Measurements from ENCODE around the gene GALR2. TPM values are rescaled to one million over a fixed set of nuclear protein-coding genes. Genes with fewer than 3 reads are reported as not detected.

GALR2 gene
- total and polyA plus RNA-seq, 10 of the 15 experiments (the other 5 are each of a cell fraction or from before 2014, with no cell fraction given): 0.06 to 1.2 (median 0.22) TPM; not detected in 5

DNA sequence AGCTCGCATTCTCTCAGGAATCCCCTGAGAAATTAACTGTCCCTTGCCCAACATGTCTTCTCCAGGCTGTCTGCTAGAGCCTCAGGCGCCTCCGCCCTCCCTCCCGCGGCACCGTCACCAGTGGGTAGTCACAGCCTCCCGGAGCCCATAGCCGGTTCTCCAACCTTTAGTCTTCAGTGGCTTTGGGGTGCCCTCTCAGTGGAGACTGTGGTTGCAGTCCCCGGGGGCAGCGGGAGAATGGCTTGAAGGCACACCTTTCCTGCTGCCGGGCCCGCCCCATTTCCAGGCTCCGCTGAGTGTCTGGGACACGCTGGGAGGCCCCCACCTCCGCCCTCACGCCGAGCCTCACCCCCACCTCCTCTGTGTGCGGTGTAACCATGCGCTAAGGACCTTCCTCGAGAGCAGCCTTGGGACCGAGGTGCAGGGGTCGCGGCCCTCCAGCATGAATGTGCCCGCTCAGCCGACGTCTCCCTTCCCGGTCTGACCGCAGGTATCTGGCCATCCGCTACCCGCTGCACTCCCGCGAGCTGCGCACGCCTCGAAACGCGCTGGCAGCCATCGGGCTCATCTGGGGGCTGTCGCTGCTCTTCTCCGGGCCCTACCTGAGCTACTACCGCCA lies 1.7 kb downstream of the GALR2 start:
- CTCF ChIA-PET: no interaction called here
- WGBS (ENCODE audit: insufficient coverage, insufficient replicate concordance, low lambda C conversion rate, missing lambda C conversion rate): 21% methylated on average over 37 of the region's 41 CpGs
- no peaks in the 10 kb centered on the region for H3K4me1 ChIP-seq (ENCODE audit: control insufficient read depth, insufficient read depth, low read length)
- TF ChIP-seq ZNF207 (IDR thresholded peaks at IDR 0.05; ENCODE audit: borderline replicate concordance): no peak
- TF ChIP-seq MEF2A (IDR thresholded peaks at IDR 0.05; ENCODE audit: insufficient read depth, low read depth, low read length): no peak
- no peak for TF ChIP-seq YBX1 (IDR thresholded peaks at IDR 0.05)
- TF ChIP-seq TBL1XR1 (IDR thresholded peaks at IDR 0.05; ENCODE audit: low read depth, low read length): no peak
- TF ChIP-seq, protein P1, sequence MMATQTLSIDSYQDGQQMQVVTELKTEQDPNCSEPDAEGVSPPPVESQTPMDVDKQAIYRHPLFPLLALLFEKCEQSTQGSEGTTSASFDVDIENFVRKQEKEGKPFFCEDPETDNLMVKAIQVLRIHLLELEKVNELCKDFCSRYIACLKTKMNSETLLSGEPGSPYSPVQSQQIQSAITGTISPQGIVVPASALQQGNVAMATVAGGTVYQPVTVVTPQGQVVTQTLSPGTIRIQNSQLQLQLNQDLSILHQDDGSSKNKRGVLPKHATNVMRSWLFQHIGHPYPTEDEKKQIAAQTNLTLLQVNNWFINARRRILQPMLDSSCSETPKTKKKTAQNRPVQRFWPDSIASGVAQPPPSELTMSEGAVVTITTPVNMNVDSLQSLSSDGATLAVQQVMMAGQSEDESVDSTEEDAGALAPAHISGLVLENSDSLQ (IDR thresholded peaks at IDR 0.05): no peak
- TF ChIP-seq IRF4 (IDR thresholded peaks at IDR 0.05; ENCODE audit: low read depth, low read length): no peak
- TF ChIP-seq TARDBP (IDR thresholded peaks at IDR 0.05; ENCODE audit: borderline replicate concordance): no peak
- no peak for TF ChIP-seq KAT2A (conservative IDR thresholded peaks at IDR 0.05; ENCODE audit: control insufficient read depth, low read depth, low read length)
- no peak for TF ChIP-seq PML (IDR thresholded peaks at IDR 0.05; ENCODE audit: low read length)
- no peak for TF ChIP-seq SP1 (IDR thresholded peaks at IDR 0.05; ENCODE audit: low read depth, low read length)
- TF ChIP-seq RUNX3 (IDR thresholded peaks at IDR 0.05; ENCODE audit: low read length): no peak
- TF ChIP-seq ETV6 (conservative IDR thresholded peaks at IDR 0.05 in 1 of 2, IDR thresholded peaks at IDR 0.05 in 1 of 2; ENCODE audit: borderline replicate concordance in 1 of 2, low read depth in 1 of 2): no peak
- no peak for TF ChIP-seq NBN (IDR thresholded peaks at IDR 0.05)
- TF ChIP-seq, protein P2, sequence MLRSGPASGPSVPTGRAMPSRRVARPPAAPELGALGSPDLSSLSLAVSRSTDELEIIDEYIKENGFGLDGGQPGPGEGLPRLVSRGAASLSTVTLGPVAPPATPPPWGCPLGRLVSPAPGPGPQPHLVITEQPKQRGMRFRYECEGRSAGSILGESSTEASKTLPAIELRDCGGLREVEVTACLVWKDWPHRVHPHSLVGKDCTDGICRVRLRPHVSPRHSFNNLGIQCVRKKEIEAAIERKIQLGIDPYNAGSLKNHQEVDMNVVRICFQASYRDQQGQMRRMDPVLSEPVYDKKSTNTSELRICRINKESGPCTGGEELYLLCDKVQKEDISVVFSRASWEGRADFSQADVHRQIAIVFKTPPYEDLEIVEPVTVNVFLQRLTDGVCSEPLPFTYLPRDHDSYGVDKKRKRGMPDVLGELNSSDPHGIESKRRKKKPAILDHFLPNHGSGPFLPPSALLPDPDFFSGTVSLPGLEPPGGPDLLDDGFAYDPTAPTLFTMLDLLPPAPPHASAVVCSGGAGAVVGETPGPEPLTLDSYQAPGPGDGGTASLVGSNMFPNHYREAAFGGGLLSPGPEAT (IDR thresholded peaks at IDR 0.05; ENCODE audit: low read depth): no peak
- no peak for TF ChIP-seq ZZZ3 (IDR thresholded peaks at IDR 0.05; ENCODE audit: control insufficient read depth, insufficient read length, low read depth)
- TF ChIP-seq, protein P3, sequence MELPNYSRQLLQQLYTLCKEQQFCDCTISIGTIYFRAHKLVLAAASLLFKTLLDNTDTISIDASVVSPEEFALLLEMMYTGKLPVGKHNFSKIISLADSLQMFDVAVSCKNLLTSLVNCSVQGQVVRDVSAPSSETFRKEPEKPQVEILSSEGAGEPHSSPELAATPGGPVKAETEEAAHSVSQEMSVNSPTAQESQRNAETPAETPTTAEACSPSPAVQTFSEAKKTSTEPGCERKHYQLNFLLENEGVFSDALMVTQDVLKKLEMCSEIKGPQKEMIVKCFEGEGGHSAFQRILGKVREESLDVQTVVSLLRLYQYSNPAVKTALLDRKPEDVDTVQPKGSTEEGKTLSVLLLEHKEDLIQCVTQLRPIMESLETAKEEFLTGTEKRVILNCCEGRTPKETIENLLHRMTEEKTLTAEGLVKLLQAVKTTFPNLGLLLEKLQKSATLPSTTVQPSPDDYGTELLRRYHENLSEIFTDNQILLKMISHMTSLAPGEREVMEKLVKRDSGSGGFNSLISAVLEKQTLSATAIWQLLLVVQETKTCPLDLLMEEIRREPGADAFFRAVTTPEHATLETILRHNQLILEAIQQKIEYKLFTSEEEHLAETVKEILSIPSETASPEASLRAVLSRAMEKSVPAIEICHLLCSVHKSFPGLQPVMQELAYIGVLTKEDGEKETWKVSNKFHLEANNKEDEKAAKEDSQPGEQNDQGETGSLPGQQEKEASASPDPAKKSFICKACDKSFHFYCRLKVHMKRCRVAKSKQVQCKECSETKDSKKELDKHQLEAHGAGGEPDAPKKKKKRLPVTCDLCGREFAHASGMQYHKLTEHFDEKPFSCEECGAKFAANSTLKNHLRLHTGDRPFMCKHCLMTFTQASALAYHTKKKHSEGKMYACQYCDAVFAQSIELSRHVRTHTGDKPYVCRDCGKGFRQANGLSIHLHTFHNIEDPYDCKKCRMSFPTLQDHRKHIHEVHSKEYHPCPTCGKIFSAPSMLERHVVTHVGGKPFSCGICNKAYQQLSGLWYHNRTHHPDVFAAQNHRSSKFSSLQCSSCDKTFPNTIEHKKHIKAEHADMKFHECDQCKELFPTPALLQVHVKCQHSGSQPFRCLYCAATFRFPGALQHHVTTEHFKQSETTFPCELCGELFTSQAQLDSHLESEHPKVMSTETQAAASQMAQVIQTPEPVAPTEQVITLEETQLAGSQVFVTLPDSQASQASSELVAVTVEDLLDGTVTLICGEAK (IDR thresholded peaks at IDR 0.05; ENCODE audit: borderline replicate concordance): no peak

More for the DNA sequence above, 1.7 kb downstream of the GALR2 start:
- H4K20me1 ChIP-seq (ENCODE audit: control insufficient read depth, insufficient read depth): no peaks in the 10 kb centered on the region
- peaks cover 17% of the 10 kb centered on the region for H3K79me2 ChIP-seq (ENCODE audit: control insufficient read depth, insufficient read depth, low read length)
- intact Hi-C loops (cut with micrococcal nuclease; ENCODE audit: unreplicated experiment): no loop called here
- H3K27ac ChIP-seq (ENCODE audit: control insufficient read depth, insufficient read depth): no peak overlapping the region
- no peaks in the 10 kb centered on the region for H3K36me3 ChIP-seq (ENCODE audit: control insufficient read depth in 2 of 2, insufficient read depth in 2 of 2, low read length in 1 of 2)
- H2AFZ ChIP-seq (ENCODE audit: control insufficient read depth, low read depth, low read length): no peak overlapping the region
- FAIRE-seq (no peak), DNase-seq (ENCODE audit: low read depth, low spot score) (no peak), ATAC-seq (no peak)
- BruUV-seq (replicated peaks): no TSS peak
- H3K9ac ChIP-seq (ENCODE audit: control insufficient read depth, insufficient read depth, low read length): no peak overlapping the region
- in situ Hi-C loops (cut with MboI): no loop called here
- H3K4me2 ChIP-seq (ENCODE audit: control insufficient read depth, insufficient read depth): no peak overlapping the region
- ChIA-PET RAD21 (ENCODE audit: unreplicated experiment) (no interaction called here), SMC1A (ENCODE audit: uncharacterized antibody, unreplicated experiment) (no interaction called here), POLR2A (no interaction called here)
- no peak overlapping the region for H3K4me3 ChIP-seq
- H3K27me3 ChIP-seq (replicated peaks in 1 of 2; ENCODE audit: control insufficient read depth in 2 of 2, insufficient read depth in 2 of 2, low read length in 1 of 2): peaks cover 7 to 26% of the 10 kb centered on the region in 2 experiments; a peak in 3 of 4 replicates
- no peaks in the 10 kb centered on the region for H3K9me3 ChIP-seq (replicated peaks; ENCODE audit: control insufficient read depth, insufficient read depth, low read length)

Data from GM12878 (cell line).